ENCODE measurements around the gene KIF16B. TPM values are rescaled to one million over a fixed set of nuclear protein-coding genes. Genes with fewer than 3 reads are reported as not detected.

The KIF16B gene
- total RNA-seq, 1 experiment from 2014 or later: 4.6 TPM

DNA sequence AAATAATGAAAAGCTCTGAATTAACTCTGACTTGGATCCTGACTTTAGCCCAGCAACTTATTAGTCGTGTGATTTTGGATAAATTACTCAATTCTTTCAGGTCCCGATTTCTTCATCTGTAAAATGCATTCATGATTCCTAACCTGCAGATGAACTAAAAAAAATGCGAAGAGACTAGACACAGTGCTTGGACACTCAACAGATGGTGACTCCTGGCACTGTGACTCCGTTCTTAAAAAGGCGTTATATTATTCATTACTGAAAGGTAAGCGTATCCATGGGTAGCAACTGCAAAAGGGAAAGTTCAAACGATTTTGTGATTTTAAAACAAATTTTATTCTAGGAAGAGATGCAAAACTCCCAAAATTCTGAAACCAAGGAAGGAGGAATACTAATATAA lies 226.3 kb downstream of the KIF16B start:
- Histone ChIP-seq H3K27ac (ENCODE audit: low read depth, low read length, poor library complexity, severe bottlenecking) (no peak overlapping the region), H3K36me3 (ENCODE audit: insufficient read depth, low read length, poor library complexity, severe bottlenecking) (no peaks in the 10 kb centered on the region), H3K4me1 (ENCODE audit: insufficient read depth, low read length, poor library complexity, severe bottlenecking) (no peaks in the 10 kb centered on the region), H3K4me3 (ENCODE audit: low read depth, low read length, poor library complexity, severe bottlenecking) (no peak overlapping the region), H3K27me3 (replicated peaks; ENCODE audit: insufficient read depth, low read depth, low read length, poor library complexity) (no peaks in the 10 kb centered on the region), H3K9me3 (ENCODE audit: low read depth, low read length, poor library complexity, severe bottlenecking) (no peaks in the 10 kb centered on the region)
- no peak for DNase-seq (ENCODE audit: low spot score)
- ChIA-PET POLR2A (ENCODE audit: low non-redundant PET) (no interaction called here), CTCF (no interaction called here)
- intact Hi-C loops (cut with micrococcal nuclease; ENCODE audit: unreplicated experiment): no loop called here
- TF ChIP-seq, protein P1, sequence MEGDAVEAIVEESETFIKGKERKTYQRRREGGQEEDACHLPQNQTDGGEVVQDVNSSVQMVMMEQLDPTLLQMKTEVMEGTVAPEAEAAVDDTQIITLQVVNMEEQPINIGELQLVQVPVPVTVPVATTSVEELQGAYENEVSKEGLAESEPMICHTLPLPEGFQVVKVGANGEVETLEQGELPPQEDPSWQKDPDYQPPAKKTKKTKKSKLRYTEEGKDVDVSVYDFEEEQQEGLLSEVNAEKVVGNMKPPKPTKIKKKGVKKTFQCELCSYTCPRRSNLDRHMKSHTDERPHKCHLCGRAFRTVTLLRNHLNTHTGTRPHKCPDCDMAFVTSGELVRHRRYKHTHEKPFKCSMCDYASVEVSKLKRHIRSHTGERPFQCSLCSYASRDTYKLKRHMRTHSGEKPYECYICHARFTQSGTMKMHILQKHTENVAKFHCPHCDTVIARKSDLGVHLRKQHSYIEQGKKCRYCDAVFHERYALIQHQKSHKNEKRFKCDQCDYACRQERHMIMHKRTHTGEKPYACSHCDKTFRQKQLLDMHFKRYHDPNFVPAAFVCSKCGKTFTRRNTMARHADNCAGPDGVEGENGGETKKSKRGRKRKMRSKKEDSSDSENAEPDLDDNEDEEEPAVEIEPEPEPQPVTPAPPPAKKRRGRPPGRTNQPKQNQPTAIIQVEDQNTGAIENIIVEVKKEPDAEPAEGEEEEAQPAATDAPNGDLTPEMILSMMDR (conservative IDR thresholded peaks at IDR 0.05; ENCODE audit: low read depth, low read length): no peak
- BruUV-seq (replicated peaks): no TSS peak

DNA sequence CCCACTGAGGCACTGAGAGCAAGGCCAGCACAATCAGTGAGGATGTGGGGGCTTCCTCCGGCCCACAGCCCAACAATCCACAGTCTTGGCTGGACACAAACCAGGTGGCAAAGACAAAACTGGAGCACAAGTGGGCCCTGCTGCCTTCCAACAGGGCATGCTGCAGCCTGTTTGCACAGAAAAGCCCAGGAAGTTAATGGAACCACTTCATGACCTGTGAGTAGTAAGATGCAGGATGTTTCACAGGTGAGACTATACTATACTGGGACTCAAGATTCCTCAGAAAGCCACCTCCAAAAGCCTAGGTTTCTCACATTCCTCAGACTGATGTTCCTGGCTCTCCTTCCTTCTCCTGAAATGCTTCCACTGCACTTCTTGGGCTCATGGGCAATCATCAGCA lies 235.5 kb downstream of the KIF16B start:
- no peaks in the 10 kb centered on the region for H3K36me3 ChIP-seq (ENCODE audit: insufficient read depth, low read length, poor library complexity, severe bottlenecking)
- H3K4me1 ChIP-seq (ENCODE audit: insufficient read depth, low read length, poor library complexity, severe bottlenecking): no peaks in the 10 kb centered on the region
- no TSS peak for BruUV-seq (replicated peaks)
- TF ChIP-seq EZH2 (IDR thresholded peaks at IDR 0.05; ENCODE audit: borderline replicate concordance, low read depth, low read length, poor library complexity, severe bottlenecking): no peak
- TF ChIP-seq, protein P1 (conservative IDR thresholded peaks at IDR 0.05; ENCODE audit: low read depth, low read length): no peak
- H3K4me3 ChIP-seq (ENCODE audit: low read depth, low read length, poor library complexity, severe bottlenecking): no peak overlapping the region
- H3K27ac ChIP-seq (ENCODE audit: low read depth, low read length, poor library complexity, severe bottlenecking): no peak overlapping the region
- no peak for DNase-seq (ENCODE audit: low spot score)
- POLR2A ChIA-PET (ENCODE audit: low non-redundant PET): no interaction called here
- no peaks in the 10 kb centered on the region for H3K27me3 ChIP-seq (replicated peaks; ENCODE audit: insufficient read depth, low read depth, low read length, poor library complexity)
- no peaks in the 10 kb centered on the region for H3K9me3 ChIP-seq (ENCODE audit: low read depth, low read length, poor library complexity, severe bottlenecking)
- intact Hi-C loops (cut with micrococcal nuclease; ENCODE audit: unreplicated experiment): no loop called here
- CTCF ChIA-PET: no interaction called here

- BruUV-seq (replicated peaks): no TSS peak
- POLR2A ChIA-PET (ENCODE audit: low non-redundant PET): no interaction called here
- intact Hi-C loops (cut with micrococcal nuclease; ENCODE audit: unreplicated experiment): no loop called here
Measured at GRCh38 chr20:16327606-16328005, 245.6 kb downstream of the KIF16B start.

More at GRCh38 chr20:16327606-16328005, 245.6 kb downstream of the KIF16B start:
- CTCF ChIA-PET: no interaction called here
- TF ChIP-seq, protein P1 (conservative IDR thresholded peaks at IDR 0.05; ENCODE audit: low read depth, low read length): no peak
- TF ChIP-seq EZH2 (IDR thresholded peaks at IDR 0.05; ENCODE audit: borderline replicate concordance, low read depth, low read length, poor library complexity, severe bottlenecking): no peak
- no peaks in the 10 kb centered on the region for H3K27me3 ChIP-seq (replicated peaks; ENCODE audit: insufficient read depth, low read depth, low read length, poor library complexity)
- no peak overlapping the region for H3K4me3 ChIP-seq (ENCODE audit: low read depth, low read length, poor library complexity, severe bottlenecking)
- H3K36me3 ChIP-seq (ENCODE audit: insufficient read depth, low read length, poor library complexity, severe bottlenecking): no peaks in the 10 kb centered on the region
- DNase-seq (ENCODE audit: low spot score): no peak
- no peaks in the 10 kb centered on the region for H3K4me1 ChIP-seq (ENCODE audit: insufficient read depth, low read length, poor library complexity, severe bottlenecking)
- H3K9me3 ChIP-seq (ENCODE audit: low read depth, low read length, poor library complexity, severe bottlenecking): no peaks in the 10 kb centered on the region
- H3K27ac ChIP-seq (ENCODE audit: low read depth, low read length, poor library complexity, severe bottlenecking): no peak overlapping the region
